ENCODE data around the gene PAK5. TPM values are rescaled to one million over a fixed set of nuclear protein-coding genes. Genes with fewer than 3 reads are reported as not detected.

Gene PAK5
- polyA plus RNA-seq, 5 donors, result 0.18 to 0.44 (median 0.33) TPM

GRCh38 chr20:9575836-9576235 is 263.0 kb downstream of the PAK5 start:
- DNase-seq, result no peak

- DNase-seq, result no peak
Measured at GRCh38 chr20:9574776-9575175, 264.1 kb downstream of the PAK5 start.

GRCh38 chr20:9574181-9574580 is 264.7 kb downstream of the PAK5 start:
- no peak for DNase-seq

GRCh38 chr20:9573335-9574151 is 265.3 kb downstream of the PAK5 start:
- DNase-seq, result no peak

GRCh38 chr20:9572670-9573069 is 266.2 kb downstream of the PAK5 start:
- DNase-seq, result no peak

- no peak for DNase-seq
Measured at GRCh38 chr20:9571783-9572182, 267.1 kb downstream of the PAK5 start.

- DNase-seq, result no peak
Measured at GRCh38 chr20:9570612-9571011, 268.3 kb downstream of the PAK5 start.

- no peak for DNase-seq
Measured at GRCh38 chr20:9566977-9567376, 271.9 kb downstream of the PAK5 start.

- no peak for DNase-seq
Measured at GRCh38 chr20:9565910-9566550, 272.8 kb downstream of the PAK5 start.

GRCh38 chr20:9557411-9557810 is 281.5 kb downstream of the PAK5 start:
- no peak for DNase-seq

GRCh38 chr20:9555781-9556180 is 283.1 kb downstream of the PAK5 start:
- no peak for DNase-seq

- no peak for DNase-seq
Measured at GRCh38 chr20:9551808-9552550, 286.9 kb downstream of the PAK5 start.

- DNase-seq, result no peak
Measured at GRCh38 chr20:9550871-9551270, 288.0 kb downstream of the PAK5 start.

GRCh38 chr20:9550283-9550682 is 288.6 kb downstream of the PAK5 start:
- DNase-seq, result no peak

- no peak for DNase-seq
Measured at GRCh38 chr20:9543214-9543613, 295.7 kb downstream of the PAK5 start.

- no peak for DNase-seq
Measured at GRCh38 chr20:9535449-9535848, 303.4 kb downstream of the PAK5 start.

GRCh38 chr20:9534025-9534424 is 304.9 kb downstream of the PAK5 start:
- no peak for DNase-seq

- DNase-seq, result no peak
Measured at GRCh38 chr20:9532069-9532838, 306.6 kb downstream of the PAK5 start.

- no peak for DNase-seq
Measured at GRCh38 chr20:9531581-9531980, 307.3 kb downstream of the PAK5 start.

- DNase-seq, result no peak
Measured at GRCh38 chr20:9523636-9524035, 315.2 kb downstream of the PAK5 start.

- no peak for DNase-seq
Measured at GRCh38 chr20:9520086-9520485, 318.8 kb downstream of the PAK5 start.

- no peak for DNase-seq
Measured at GRCh38 chr20:9518576-9519175, 320.2 kb downstream of the PAK5 start.
